Duodenal mucosa (tissue), 2 donors: ENCODE data around the gene GOLGA8B.
A peak's percentile ranks its signal among the peaks of the same experiment; 100 is the strongest.
"Not testable (repeated sequence)": the region's sequence is repeated elsewhere in the genome, so short reads cannot be mapped to it uniquely, and the experiment has no call there.

Experiments used
- H3K27ac ChIP-seq: one replicate; pipeline ENCODE4 v1.7.0; 2013; ENCODE audit warnings: low read depth, low read length
- H3K27me3 ChIP-seq, 2 donors: one replicate each; pipeline ENCODE4 v1.7.0; 2013; ENCODE audit warnings: low read length in 2 of 2, control low read depth in 1 of 2; ENCODE audit not compliant: insufficient read depth in 2 of 2, control insufficient read depth in 1 of 2
- H3K36me3 ChIP-seq, 2 donors: one replicate each; pipeline ENCODE4 v1.7.0; 2013; ENCODE audit warnings: low read length in 2 of 2, control low read depth in 1 of 2; ENCODE audit not compliant: insufficient read depth in 2 of 2, control insufficient read depth in 1 of 2
- H3K4me1 ChIP-seq, 2 donors: one replicate each; pipeline ENCODE4 v1.7.0; 2013; ENCODE audit warnings: low read length in 2 of 2, control low read depth in 1 of 2; ENCODE audit not compliant: insufficient read depth in 2 of 2, control insufficient read depth in 1 of 2
- H3K4me3 ChIP-seq, 2 donors: one replicate each; pipeline ENCODE4 v1.7.0; 2013; ENCODE audit warnings: low read length in 2 of 2, low read depth in 1 of 2
- H3K9ac ChIP-seq, 2 donors: one replicate each; pipeline ENCODE4 v1.7.0; 2013; ENCODE audit warnings: low read length in 2 of 2, low read depth in 1 of 2
- H3K9me3 ChIP-seq, 2 donors: one replicate each; pipeline ENCODE4 v1.7.0; 2013; ENCODE audit warnings: low read length in 2 of 2, control low read depth in 1 of 2; ENCODE audit not compliant: control insufficient read depth in 1 of 2

The GOLGA8B gene

GRCh38 chr15:34583399-34584329 is at the start of gene GOLGA8B:
Gene GOLGA8B (minus strand): TSS chr15:34583651. CDS start chr15:34535912, 47,739 bp downstream.
- H3K9me3 ChIP-seq, result no peaks in the 10 kb centered on the region
- H3K4me3 ChIP-seq, result peak within 1 kb of the TSS; percentile 67 to 74
- no peaks in the 10 kb centered on the region for H3K36me3 ChIP-seq
- H3K9ac ChIP-seq, result peak within 1 kb of the TSS; percentile 46 to 60
- H3K27ac ChIP-seq, result no peak within 1 kb of the TSS
- H3K27me3 ChIP-seq, result peaks cover 6 to 7% of the 10 kb centered on the region in 2 donors
- H3K4me1 ChIP-seq, result peaks cover 5 to 19% of the 10 kb centered on the region in 2 donors

- H3K27me3 ChIP-seq, H3K4me1 ChIP-seq, H3K9ac ChIP-seq, H3K27ac ChIP-seq, H3K9me3 ChIP-seq, H3K4me3 ChIP-seq, H3K36me3 ChIP-seq: not testable (repeated sequence)
Measured at GRCh38 chr15:34633165-34633564, 49.7 kb upstream of the GOLGA8B start.

- no peak overlapping the region for H3K4me3 ChIP-seq
- H3K9ac ChIP-seq, result no peak overlapping the region
- no peaks in the 10 kb centered on the region for H3K27me3 ChIP-seq
- no peaks in the 10 kb centered on the region for H3K36me3 ChIP-seq
- no peaks in the 10 kb centered on the region for H3K9me3 ChIP-seq
- H3K4me1 ChIP-seq, result no peaks in the 10 kb centered on the region
- no peak overlapping the region for H3K27ac ChIP-seq
Measured at GRCh38 chr15:34628577-34629152, 45.2 kb upstream of the GOLGA8B start.

- Histone ChIP-seq H3K27ac (no peak overlapping the region), H3K4me3 (no peak overlapping the region), H3K9me3 (no peaks in the 10 kb centered on the region), H3K9ac (no peak overlapping the region), H3K36me3 (no peaks in the 10 kb centered on the region), H3K27me3 (no peaks in the 10 kb centered on the region), H3K4me1 (no peaks in the 10 kb centered on the region)
Measured at GRCh38 chr15:34625007-34625406, 41.6 kb upstream of the GOLGA8B start.

- Histone ChIP-seq H3K27ac (no peak overlapping the region), H3K36me3 (no peaks in the 10 kb centered on the region), H3K4me3 (no peak overlapping the region), H3K27me3 (no peaks in the 10 kb centered on the region), H3K9ac (no peak overlapping the region), H3K9me3 (no peaks in the 10 kb centered on the region), H3K4me1 (no peaks in the 10 kb centered on the region)
Measured at GRCh38 chr15:34621675-34622074, 38.2 kb upstream of the GOLGA8B start.

- Histone ChIP-seq H3K9ac (no peak overlapping the region), H3K27ac (no peak overlapping the region), H3K36me3 (no peaks in the 10 kb centered on the region), H3K4me1 (no peaks in the 10 kb centered on the region), H3K27me3 (no peaks in the 10 kb centered on the region), H3K9me3 (no peaks in the 10 kb centered on the region), H3K4me3 (no peak overlapping the region)
Measured at GRCh38 chr15:34620814-34621213, 37.4 kb upstream of the GOLGA8B start.

DNA sequence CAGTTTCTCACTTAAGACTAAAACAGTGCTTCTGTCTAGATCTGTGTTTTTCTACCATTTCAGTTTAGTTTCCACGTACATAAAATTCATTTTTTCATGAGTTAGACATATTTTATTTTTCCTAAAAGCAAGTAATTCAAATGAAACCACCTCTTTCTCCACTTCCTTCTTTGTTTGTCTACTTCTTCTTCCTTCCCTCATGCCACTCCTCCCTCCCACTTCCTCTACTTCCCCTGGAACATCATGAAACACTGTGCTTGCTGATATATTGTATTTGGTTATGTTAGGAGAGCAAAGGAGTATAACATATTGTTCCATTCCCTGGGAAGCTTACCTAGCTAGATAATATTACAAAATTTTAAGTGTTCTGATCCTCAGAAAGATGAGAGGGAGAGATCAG is 36.7 kb upstream of the GOLGA8B start:
- Histone ChIP-seq H3K36me3 (no peaks in the 10 kb centered on the region), H3K4me3 (no peak overlapping the region), H3K27ac (no peak overlapping the region), H3K9ac (no peak overlapping the region), H3K4me1 (no peaks in the 10 kb centered on the region), H3K9me3 (no peaks in the 10 kb centered on the region), H3K27me3 (no peaks in the 10 kb centered on the region)

- Histone ChIP-seq H3K27ac (no peak overlapping the region), H3K27me3 (no peaks in the 10 kb centered on the region), H3K9me3 (no peaks in the 10 kb centered on the region), H3K36me3 (no peaks in the 10 kb centered on the region), H3K4me3 (no peak overlapping the region), H3K4me1 (no peaks in the 10 kb centered on the region), H3K9ac (no peak overlapping the region)
Measured at GRCh38 chr15:34619151-34619550, 35.7 kb upstream of the GOLGA8B start.

- Histone ChIP-seq H3K27me3 (no peaks in the 10 kb centered on the region), H3K9ac (no peak overlapping the region), H3K9me3 (no peaks in the 10 kb centered on the region), H3K4me1 (no peaks in the 10 kb centered on the region), H3K36me3 (no peaks in the 10 kb centered on the region), H3K4me3 (no peak overlapping the region), H3K27ac (no peak overlapping the region)
Measured at GRCh38 chr15:34618073-34618472, 34.6 kb upstream of the GOLGA8B start.

GRCh38 chr15:34616613-34617012 is 33.2 kb upstream of the GOLGA8B start:
- Histone ChIP-seq H3K9ac (no peak overlapping the region), H3K27ac (no peak overlapping the region), H3K36me3 (no peaks in the 10 kb centered on the region), H3K4me3 (no peak overlapping the region), H3K9me3 (no peaks in the 10 kb centered on the region), H3K27me3 (no peaks in the 10 kb centered on the region), H3K4me1 (no peaks in the 10 kb centered on the region)
